ENCODE data around the gene EMC9.

- TF ChIP-seq CTCF (IDR thresholded peaks at IDR 0.05): no peak
- no peak for TF ChIP-seq POLR2A (IDR thresholded peaks at IDR 0.05)
- no peak for TF ChIP-seq POLR2AphosphoS5 (IDR thresholded peaks at IDR 0.05)
Observed at GRCh38 chr14:24127673-24128072, 13.7 kb downstream of the EMC9 start.
